Keratinocyte (primary cell): Measurements from ENCODE around the gene NR2F1. TPM values are rescaled to one million over a fixed set of nuclear protein-coding genes. Genes with fewer than 3 reads are reported as not detected.

Experiments used
- DNase-seq: peaks from one replicate; pipeline ENCODE4 v3.0.0-alpha.2; 2011; ENCODE audit warnings: low read depth, missing footprints, low spot score
- FAIRE-seq: peaks from 2 replicates; lab custom pipeline; 2011; peaks lifted over from hg19 to GRCh38; lab: Jason Lieb, UNC
- H2AFZ ChIP-seq: 2 replicates; pipeline ENCODE4 v1.6.0; 2012; ENCODE audit warnings: low read length, control low read depth, inconsistent platforms; ENCODE audit not compliant: control insufficient read depth
- H3K27ac ChIP-seq: 2 replicates; pipeline ENCODE4 v1.5.1; 2011; ENCODE audit warnings: low read length; ENCODE audit not compliant: control insufficient read depth, insufficient read depth
- H3K27me3 ChIP-seq: 3 replicates; pipeline ENCODE4 v1.6.0; 2011; ENCODE audit warnings: low read length; ENCODE audit not compliant: control insufficient read depth, insufficient read depth; ENCODE audit errors: extremely low read depth
- H3K36me3 ChIP-seq, 2 experiments: 2 replicates in 1 of 2; 3 replicates in 1 of 2; pipeline ENCODE4 v1.5.1; 2011; ENCODE audit warnings: low read length in 2 of 2, mild to moderate bottlenecking in 1 of 2; ENCODE audit not compliant: control insufficient read depth in 2 of 2, insufficient read depth in 2 of 2; ENCODE audit errors: extremely low read depth in 1 of 2
- H3K4me1 ChIP-seq: 3 replicates; pipeline ENCODE4 v1.5.1; 2011; ENCODE audit warnings: low read length; ENCODE audit not compliant: control insufficient read depth, insufficient read depth; ENCODE audit errors: extremely low read depth
- H3K4me2 ChIP-seq: 3 replicates; pipeline ENCODE4 v1.6.0; 2011; ENCODE audit warnings: low read depth, low read length; ENCODE audit not compliant: control insufficient read depth, insufficient read depth; ENCODE audit errors: extremely low read depth
- H3K4me3 ChIP-seq, 3 experiments: fragments of 200-600 bp in 1 of 3; sonication (generic) in 1 of 3; 2 replicates in 2 of 3; 3 replicates in 1 of 3; pipeline ENCODE4 v1.5.1; 2011 to 2016; ENCODE audit warnings: low read length in 3 of 3, mild to moderate bottlenecking in 3 of 3, control low read depth in 2 of 3, inconsistent platforms in 1 of 3, low read depth in 1 of 3, mixed read lengths in 1 of 3, mixed run types in 1 of 3, moderate library complexity in 1 of 3; ENCODE audit not compliant: control insufficient read depth in 2 of 3, insufficient read depth in 2 of 3; ENCODE audit errors: extremely low read depth in 1 of 3
- H3K79me2 ChIP-seq: 2 replicates; pipeline ENCODE4 v1.6.0; 2012; ENCODE audit warnings: low read length; ENCODE audit not compliant: control insufficient read depth, insufficient read depth
- H3K9ac ChIP-seq: 3 replicates; pipeline ENCODE4 v1.6.0; 2011; ENCODE audit warnings: low read length; ENCODE audit not compliant: control insufficient read depth, insufficient read depth; ENCODE audit errors: extremely low read depth
- H3K9me1 ChIP-seq: 3 replicates; pipeline ENCODE4 v1.6.0; 2011; ENCODE audit warnings: low read length; ENCODE audit not compliant: control insufficient read depth, insufficient read depth; ENCODE audit errors: extremely low read depth
- H3K9me3 ChIP-seq: 2 replicates; pipeline ENCODE4 v1.5.1; 2012; ENCODE audit warnings: low read depth, low read length; ENCODE audit not compliant: control insufficient read depth
- H4K20me1 ChIP-seq: 3 replicates; pipeline ENCODE4 v1.6.0; 2011; ENCODE audit warnings: low read length; ENCODE audit not compliant: control insufficient read depth, insufficient read depth; ENCODE audit errors: extremely low read depth
- CTCF ChIP-seq, 3 experiments: IDR thresholded peaks in 1 of 3; conservative IDR thresholded peaks in 1 of 3; optimal IDR thresholded peaks in 1 of 3; 2 replicates in 2 of 3; 3 replicates in 1 of 3; pipeline versions ENCODE3 to v1.5.1; 2011; ENCODE audit warnings: low read length in 3 of 3, mild to moderate bottlenecking in 3 of 3, moderate library complexity in 2 of 3, control low read depth in 1 of 3, inconsistent platforms in 1 of 3; ENCODE audit not compliant: insufficient read depth in 2 of 3; ENCODE audit errors: extremely low read depth in 1 of 3
- EZH2 ChIP-seq: IDR thresholded peaks from one replicate; pipeline ENCODE4 v1.6.1; 2012; ENCODE audit warnings: inconsistent platforms, mild to moderate bottlenecking, low read length, moderate library complexity
- dilution Hi-C: fragments of 300-500 bp; cut with MboI; formaldehyde crosslinking; loops from one replicate; pipeline ENCODE4 v1.7.0; 2020; ENCODE audit warnings: low sequenced_read_pairs; ENCODE audit not compliant: extremely low pct_ligation_motif_present
- polyA plus RNA-seq, 5 experiments: library from polyadenylated mRNA; depleted of rRNA in 3 of 5; stranded (reverse) in 3 of 5; stranded (forward) in 1 of 5; unstranded in 1 of 5; fragments of >200 nt; gene quantifications; 1 replicate in 1 of 5; 2 replicates in 3 of 5; 3 replicates in 1 of 5; pipeline versions ENCODE4 v1.2.1 to v1.2.3, GENCODE V29; 2011 to 2012; ENCODE audit warnings: missing spikeins in 2 of 5, low read depth in 1 of 5, low replicate concordance in 1 of 5

Gene NR2F1
- polyA plus RNA-seq, 1 donor (not counting 4 experiments of a cell fraction or from before 2014, with no cell fraction given): not detected

GRCh38 chr5:93601071-93601801 is 18.2 kb downstream of the NR2F1 start:
- DNase-seq (no peak), FAIRE-seq (no peak)
- peaks cover 2% of the 10 kb centered on the region for H3K9me3 ChIP-seq
- peaks cover 97% of the 10 kb centered on the region for H3K27me3 ChIP-seq
- no peak overlapping the region for H2AFZ ChIP-seq
- H3K9me1 ChIP-seq: no peaks in the 10 kb centered on the region
- no peak overlapping the region for H3K9ac ChIP-seq
- no peak overlapping the region for H3K4me2 ChIP-seq
- H3K4me3 ChIP-seq: no peak overlapping the region
- H4K20me1 ChIP-seq: no peaks in the 10 kb centered on the region
- H3K4me1 ChIP-seq: no peaks in the 10 kb centered on the region
- no peaks in the 10 kb centered on the region for H3K36me3 ChIP-seq
- no peaks in the 10 kb centered on the region for H3K79me2 ChIP-seq
- TF ChIP-seq CTCF (optimal IDR thresholded peaks at IDR 0.05 in 1 of 3, IDR thresholded peaks at IDR 0.05 in 1 of 3, conservative IDR thresholded peaks at IDR 0.05 in 1 of 3; ENCODE audit: extremely low read depth in 1 of 3, insufficient read depth in 2 of 3, low read length in 3 of 3) (no peak), EZH2 (no peak)
- H3K27ac ChIP-seq: no peak overlapping the region
- dilution Hi-C loops: no loop called here

- Histone ChIP-seq H3K27ac (no peak overlapping the region), H3K9me1 (no peaks in the 10 kb centered on the region), H3K4me1 (no peaks in the 10 kb centered on the region), H3K4me3 (no peak overlapping the region), H2AFZ (no peak overlapping the region), H3K9ac (no peak overlapping the region), H3K4me2 (no peak overlapping the region), H3K36me3 (no peaks in the 10 kb centered on the region), H3K79me2 (no peaks in the 10 kb centered on the region), H3K27me3 (peaks cover 95% of the 10 kb centered on the region), H3K9me3 (no peaks in the 10 kb centered on the region), H4K20me1 (no peaks in the 10 kb centered on the region)
- DNase-seq (no peak), FAIRE-seq (no peak)
- dilution Hi-C loops: no loop called here
- TF ChIP-seq EZH2: peak; percentile 66
- no peak for TF ChIP-seq CTCF (optimal IDR thresholded peaks at IDR 0.05 in 1 of 3, IDR thresholded peaks at IDR 0.05 in 1 of 3, conservative IDR thresholded peaks at IDR 0.05 in 1 of 3; ENCODE audit: extremely low read depth in 1 of 3, insufficient read depth in 2 of 3, low read length in 3 of 3)
Measured at GRCh38 chr5:93601802-93602155, 18.8 kb downstream of the NR2F1 start.
